Measurements from ENCODE around the gene SVIL.

GRCh38 chr10:29591651-29591968 is 43.2 kb downstream of the SVIL start:
- no peak for TF ChIP-seq CTCF (IDR thresholded peaks at IDR 0.05; ENCODE audit: low read length)
- no peak for TF ChIP-seq EZH2 (IDR thresholded peaks at IDR 0.05; ENCODE audit: borderline replicate concordance, low read length)

Data from OCI-LY1 (cell line).